BLaER1 (cell line): ENCODE results near the gene WFDC1.
A peak's percentile ranks its signal among the peaks of the same experiment; 100 is the strongest.

Source experiments
- H3K27ac ChIP-seq: shearing (Covaris generic); formaldehyde crosslinking; 2 replicates; pipeline ENCODE4 v1.8.1; 2022
- H3K27me3 ChIP-seq: shearing (Covaris generic); formaldehyde crosslinking; 2 replicates; pipeline ENCODE4 v1.8.1; 2022
- H3K36me3 ChIP-seq: shearing (Covaris generic); formaldehyde crosslinking; 2 replicates; pipeline ENCODE4 v1.8.1; 2022
- H3K4me1 ChIP-seq: shearing (Covaris generic); formaldehyde crosslinking; 2 replicates; pipeline ENCODE4 v1.8.1; 2022
- H3K4me2 ChIP-seq: shearing (Covaris generic); formaldehyde crosslinking; 2 replicates; pipeline ENCODE4 v1.8.1; 2022
- H3K4me3 ChIP-seq: shearing (Covaris generic); formaldehyde crosslinking; 2 replicates; pipeline ENCODE4 v1.8.1; 2022
- H3K9ac ChIP-seq: shearing (Covaris generic); formaldehyde crosslinking; 2 replicates; pipeline ENCODE4 v1.8.1; 2022
- H3K9me3 ChIP-seq: shearing (Covaris generic); formaldehyde crosslinking; 2 replicates; pipeline ENCODE4 v1.8.1; 2022
- H4K20me1 ChIP-seq: shearing (Covaris generic); formaldehyde crosslinking; 2 replicates; pipeline ENCODE4 v1.8.1; 2022
- Cebpa-rat ChIP-seq: shearing (Covaris generic); IDR thresholded peaks from 2 replicates; pipeline ENCODE4 v1.8.1; 2022

Gene WFDC1

DNA sequence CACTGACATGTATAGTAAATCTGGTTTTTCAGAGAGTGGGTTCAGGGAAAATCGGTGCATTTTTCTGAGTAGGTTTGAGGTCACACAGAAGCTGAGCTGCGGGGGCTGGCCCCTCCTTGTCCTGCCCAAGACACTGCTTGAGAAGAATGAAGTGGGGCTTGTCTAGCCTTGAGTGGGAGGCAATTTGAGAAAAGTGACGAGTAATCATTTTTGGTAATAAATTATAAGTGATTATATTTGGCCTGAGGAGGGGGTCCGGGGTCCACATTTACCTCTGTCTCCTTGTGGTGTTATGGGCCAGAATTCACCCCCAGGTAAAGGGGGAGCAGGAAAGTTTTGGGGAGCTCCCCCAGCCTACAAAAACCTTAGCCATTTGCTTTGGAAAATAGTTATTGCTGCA lies 28.1 kb downstream of the WFDC1 start:
- H3K27ac ChIP-seq, result no peak overlapping the region
- H3K36me3 ChIP-seq, result no peaks in the 10 kb centered on the region
- H4K20me1 ChIP-seq, result no peaks in the 10 kb centered on the region
- H3K9me3 ChIP-seq, result peaks cover 9% of the 10 kb centered on the region
- no peak overlapping the region for H3K4me2 ChIP-seq
- no peak for TF ChIP-seq Cebpa-rat
- no peaks in the 10 kb centered on the region for H3K27me3 ChIP-seq
- no peaks in the 10 kb centered on the region for H3K4me1 ChIP-seq
- no peak overlapping the region for H3K4me3 ChIP-seq
- no peak overlapping the region for H3K9ac ChIP-seq

DNA sequence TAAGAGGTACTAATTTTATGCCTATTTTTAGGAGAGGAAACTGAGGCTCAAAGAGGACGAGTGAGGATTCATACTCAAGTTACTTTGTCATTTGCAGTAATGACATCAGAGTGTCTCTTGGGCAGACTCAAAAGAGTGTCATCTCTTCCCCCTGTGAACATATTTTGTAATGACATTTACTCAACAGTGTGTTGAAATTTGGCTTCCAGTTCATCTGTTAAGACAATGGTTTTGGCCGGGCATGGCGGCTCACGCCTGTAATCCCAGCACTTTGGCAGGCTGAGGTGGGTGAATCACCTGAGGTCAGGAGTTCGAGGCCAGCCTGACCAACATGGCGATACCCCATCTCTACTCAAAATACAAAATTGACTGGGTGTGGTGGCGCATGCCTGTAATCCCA lies 28.9 kb downstream of the WFDC1 start:
- H3K4me2 ChIP-seq, result no peak overlapping the region
- H3K4me1 ChIP-seq, result no peaks in the 10 kb centered on the region
- H3K9ac ChIP-seq, result no peak overlapping the region
- no peaks in the 10 kb centered on the region for H3K27me3 ChIP-seq
- no peak overlapping the region for H3K27ac ChIP-seq
- TF ChIP-seq Cebpa-rat, result no peak
- H3K9me3 ChIP-seq, result peaks cover under 1% of the 10 kb centered on the region; the same call in 1 of the 2 replicates
- no peak overlapping the region for H3K4me3 ChIP-seq
- H4K20me1 ChIP-seq, result no peaks in the 10 kb centered on the region
- no peaks in the 10 kb centered on the region for H3K36me3 ChIP-seq

DNA sequence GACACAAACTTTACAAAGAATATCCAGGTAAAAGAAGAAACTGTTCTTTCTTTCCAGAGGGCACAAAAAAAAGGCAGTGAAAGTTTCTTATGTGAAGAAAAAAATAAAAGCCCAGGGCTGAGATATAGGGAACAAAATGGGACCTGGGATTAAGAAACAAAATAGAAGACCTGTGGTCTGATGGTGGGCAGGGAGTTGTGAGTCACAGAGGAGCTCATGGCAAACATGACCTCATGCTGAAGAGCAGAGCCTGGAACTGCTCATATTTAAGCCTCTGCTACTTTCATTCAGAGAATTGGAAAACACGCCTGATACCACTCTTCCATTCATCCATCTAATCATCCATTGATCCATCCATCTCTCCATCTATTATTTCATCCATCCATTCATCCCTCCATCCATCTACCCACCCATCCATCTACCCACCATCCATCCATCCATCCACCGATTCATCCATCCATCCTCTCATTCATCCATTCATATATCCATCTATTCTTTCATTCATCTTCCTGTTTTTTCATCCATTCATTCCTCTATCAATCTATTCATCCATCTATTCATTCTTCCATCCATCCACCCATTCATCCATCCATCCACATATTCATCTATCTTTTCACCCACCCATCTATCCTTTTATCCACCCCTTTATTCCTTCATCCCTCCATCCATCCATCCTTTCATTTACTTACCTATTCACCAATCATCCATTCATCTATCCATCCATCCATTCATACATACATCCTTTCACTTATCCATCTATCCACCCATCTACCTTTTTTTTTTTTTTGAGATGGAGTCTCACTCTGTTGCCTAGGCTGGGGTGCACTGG lies 30.0 kb downstream of the WFDC1 start:
- Histone ChIP-seq H3K4me2 (no peak overlapping the region), H3K4me3 (no peak overlapping the region), H3K27ac (no peak overlapping the region), H3K9me3 (no peaks in the 10 kb centered on the region), H3K4me1 (no peaks in the 10 kb centered on the region), H3K36me3 (no peaks in the 10 kb centered on the region), H4K20me1 (no peaks in the 10 kb centered on the region), H3K9ac (no peak overlapping the region), H3K27me3 (no peaks in the 10 kb centered on the region)
- no peak for TF ChIP-seq Cebpa-rat

DNA sequence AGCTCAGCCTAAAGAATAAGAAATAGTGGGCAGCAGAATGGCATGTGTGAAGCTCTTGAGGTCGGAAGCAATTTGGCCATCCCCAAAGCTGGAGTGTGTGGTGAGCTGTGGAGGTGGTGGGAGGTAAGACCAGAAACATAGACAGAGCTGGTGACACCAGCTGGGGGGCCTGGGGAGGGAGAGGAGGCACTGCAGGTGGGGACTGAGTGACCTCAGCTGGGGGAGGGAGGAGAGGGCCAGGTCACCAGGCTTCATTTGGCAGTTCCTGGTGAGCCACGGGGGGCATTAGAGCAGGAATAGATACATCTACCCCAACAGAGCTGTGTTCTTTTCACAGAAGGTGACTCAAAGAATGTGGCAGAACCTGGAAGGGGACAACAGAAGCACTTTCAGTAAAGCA lies 31.9 kb downstream of the WFDC1 start:
- no peaks in the 10 kb centered on the region for H3K9me3 ChIP-seq
- H3K9ac ChIP-seq, result no peak overlapping the region
- no peak overlapping the region for H3K4me3 ChIP-seq
- TF ChIP-seq Cebpa-rat, result no peak
- no peaks in the 10 kb centered on the region for H3K36me3 ChIP-seq
- peaks cover 5% of the 10 kb centered on the region; the same call in 1 of the 2 replicates for H3K4me1 ChIP-seq
- H3K27ac ChIP-seq, result no peak overlapping the region
- no peaks in the 10 kb centered on the region for H4K20me1 ChIP-seq
- no peaks in the 10 kb centered on the region for H3K27me3 ChIP-seq
- H3K4me2 ChIP-seq, result no peak overlapping the region

DNA sequence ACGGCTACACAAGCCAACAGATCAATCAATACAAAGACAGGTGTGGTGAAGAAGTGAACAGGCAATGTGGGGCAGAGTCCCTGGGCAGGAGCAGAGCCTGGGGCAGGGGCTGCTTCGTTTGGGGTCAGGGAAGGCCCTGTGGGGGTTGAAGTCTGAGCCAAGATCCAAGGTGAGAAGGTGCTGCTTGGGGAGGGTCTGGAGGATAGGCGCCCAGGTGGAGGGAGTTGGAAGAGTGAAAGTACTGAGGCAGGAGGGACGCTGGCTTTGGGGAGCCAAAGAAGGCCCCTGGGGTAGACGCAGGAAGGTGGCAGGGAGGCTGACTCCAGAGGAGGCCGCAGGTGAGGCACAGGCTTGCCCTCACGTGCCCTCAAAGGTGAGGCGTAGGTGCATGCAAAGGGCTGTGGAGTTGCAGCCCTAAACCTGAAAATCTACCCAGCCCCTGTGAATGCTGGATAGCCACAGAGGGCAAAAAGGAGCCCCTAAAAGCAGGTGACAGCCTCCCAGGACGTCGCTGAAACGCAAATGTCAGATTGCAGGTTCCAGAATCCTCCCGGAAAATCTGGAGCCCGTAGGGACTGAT lies 33.3 kb downstream of the WFDC1 start:
- H3K36me3 ChIP-seq, result no peaks in the 10 kb centered on the region
- H3K4me1 ChIP-seq, result peaks cover 5% of the 10 kb centered on the region; the same call in 1 of the 2 replicates
- no peak overlapping the region for H3K4me3 ChIP-seq
- no peaks in the 10 kb centered on the region for H4K20me1 ChIP-seq
- no peaks in the 10 kb centered on the region for H3K27me3 ChIP-seq
- no peak for TF ChIP-seq Cebpa-rat
- H3K9ac ChIP-seq, result no peak overlapping the region
- no peak overlapping the region for H3K27ac ChIP-seq
- no peaks in the 10 kb centered on the region for H3K9me3 ChIP-seq
- H3K4me2 ChIP-seq, result no peak overlapping the region

DNA sequence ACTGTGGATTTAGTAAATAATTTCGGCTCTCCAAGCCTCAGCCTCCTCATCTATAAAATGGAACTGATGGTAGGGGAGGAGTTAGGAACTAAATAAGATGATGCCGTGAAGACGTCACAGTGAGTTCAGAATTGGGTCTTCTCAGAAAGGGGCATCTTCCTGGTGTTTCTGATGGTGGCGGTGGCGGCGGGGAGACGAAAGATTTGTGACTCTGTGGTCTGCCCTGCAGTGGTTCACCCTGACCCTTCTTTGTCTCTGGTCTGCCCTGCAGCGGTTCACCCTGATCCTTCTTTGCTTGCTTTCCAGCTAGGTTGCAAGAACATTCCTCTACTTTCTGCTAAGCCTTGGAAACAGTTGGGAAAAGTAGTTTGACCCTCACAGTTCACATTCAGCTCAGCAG lies 34.3 kb downstream of the WFDC1 start:
- H3K9me3 ChIP-seq, result no peaks in the 10 kb centered on the region
- H3K27me3 ChIP-seq, result no peaks in the 10 kb centered on the region
- no peaks in the 10 kb centered on the region for H3K36me3 ChIP-seq
- no peak overlapping the region for H3K4me3 ChIP-seq
- no peak overlapping the region for H3K4me2 ChIP-seq
- peaks cover 5% of the 10 kb centered on the region; the same call in 1 of the 2 replicates for H3K4me1 ChIP-seq
- no peak overlapping the region for H3K9ac ChIP-seq
- H3K27ac ChIP-seq, result no peak overlapping the region
- TF ChIP-seq Cebpa-rat, result no peak
- no peaks in the 10 kb centered on the region for H4K20me1 ChIP-seq

DNA sequence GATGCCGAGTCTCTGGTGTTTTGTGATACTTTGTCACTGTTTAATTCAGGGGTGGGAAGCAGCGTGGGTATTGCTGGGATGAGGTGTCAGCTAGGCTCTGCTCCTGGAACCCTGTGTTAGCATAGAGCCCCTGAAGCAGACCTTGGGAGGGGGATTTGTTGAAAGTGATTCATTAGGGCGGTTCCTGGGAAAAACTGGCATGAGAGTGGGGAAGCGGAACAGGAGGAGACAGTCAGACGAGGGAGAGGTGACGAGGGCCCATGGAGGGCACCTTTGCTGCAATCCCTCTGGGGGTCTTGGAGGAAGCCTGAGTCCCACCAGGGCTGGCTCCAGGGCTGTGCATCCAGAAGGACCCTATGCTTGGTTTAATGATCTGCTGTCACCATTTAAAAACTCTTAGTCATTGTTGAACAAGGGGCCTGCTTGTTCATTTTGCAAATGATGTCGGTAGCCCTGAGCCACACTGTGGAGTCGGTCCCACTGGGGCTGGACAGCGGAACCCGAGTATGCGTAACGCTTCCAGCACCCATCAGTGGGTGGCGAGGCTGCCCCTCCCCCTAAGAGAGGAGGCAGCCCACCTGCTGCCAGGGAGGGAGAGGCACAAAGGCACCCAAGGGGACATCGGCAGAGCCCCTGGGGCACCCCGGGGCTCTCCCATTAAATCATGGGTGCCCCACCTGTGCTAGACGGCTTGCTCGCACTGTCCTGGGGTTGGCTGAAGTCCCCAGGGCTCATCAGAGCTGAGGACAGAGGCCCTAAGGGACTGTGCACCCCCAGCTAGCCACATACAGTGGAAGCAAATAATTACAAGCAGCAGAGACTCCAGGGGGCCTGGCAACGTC lies 35.4 kb downstream of the WFDC1 start:
- H3K4me3 ChIP-seq, result no peak overlapping the region
- peaks cover 5% of the 10 kb centered on the region; the same call in 1 of the 2 replicates for H3K4me1 ChIP-seq
- no peaks in the 10 kb centered on the region for H4K20me1 ChIP-seq
- no peaks in the 10 kb centered on the region for H3K36me3 ChIP-seq
- H3K27ac ChIP-seq, result no peak overlapping the region
- no peaks in the 10 kb centered on the region for H3K27me3 ChIP-seq
- H3K9ac ChIP-seq, result no peak overlapping the region
- H3K4me2 ChIP-seq, result 0 out of 2 replicates have a peak overlapping the region, but pooled peaks have one; percentile 10
- H3K9me3 ChIP-seq, result no peaks in the 10 kb centered on the region
- TF ChIP-seq Cebpa-rat, result no peak

DNA sequence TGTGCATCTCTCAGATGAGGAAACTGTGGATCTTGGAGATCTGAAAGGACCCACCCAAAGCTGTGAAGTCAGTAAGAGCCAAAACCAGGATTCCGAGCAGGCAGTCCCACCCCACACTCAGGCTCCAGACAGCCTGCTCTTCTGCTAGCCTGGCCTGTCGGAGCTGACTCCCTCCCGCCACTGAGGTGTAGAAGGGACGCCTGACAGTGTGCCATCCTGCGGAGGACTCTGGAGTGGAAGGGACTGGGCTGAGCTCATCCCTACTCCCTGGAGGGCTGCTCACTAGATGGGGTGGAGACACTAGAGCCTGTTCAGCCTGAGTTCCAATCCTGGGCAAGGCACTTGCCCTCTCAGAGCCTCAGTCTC lies 36.0 kb downstream of the WFDC1 start:
- no peaks in the 10 kb centered on the region for H3K9me3 ChIP-seq
- H3K4me2 ChIP-seq, result no peak overlapping the region

DNA sequence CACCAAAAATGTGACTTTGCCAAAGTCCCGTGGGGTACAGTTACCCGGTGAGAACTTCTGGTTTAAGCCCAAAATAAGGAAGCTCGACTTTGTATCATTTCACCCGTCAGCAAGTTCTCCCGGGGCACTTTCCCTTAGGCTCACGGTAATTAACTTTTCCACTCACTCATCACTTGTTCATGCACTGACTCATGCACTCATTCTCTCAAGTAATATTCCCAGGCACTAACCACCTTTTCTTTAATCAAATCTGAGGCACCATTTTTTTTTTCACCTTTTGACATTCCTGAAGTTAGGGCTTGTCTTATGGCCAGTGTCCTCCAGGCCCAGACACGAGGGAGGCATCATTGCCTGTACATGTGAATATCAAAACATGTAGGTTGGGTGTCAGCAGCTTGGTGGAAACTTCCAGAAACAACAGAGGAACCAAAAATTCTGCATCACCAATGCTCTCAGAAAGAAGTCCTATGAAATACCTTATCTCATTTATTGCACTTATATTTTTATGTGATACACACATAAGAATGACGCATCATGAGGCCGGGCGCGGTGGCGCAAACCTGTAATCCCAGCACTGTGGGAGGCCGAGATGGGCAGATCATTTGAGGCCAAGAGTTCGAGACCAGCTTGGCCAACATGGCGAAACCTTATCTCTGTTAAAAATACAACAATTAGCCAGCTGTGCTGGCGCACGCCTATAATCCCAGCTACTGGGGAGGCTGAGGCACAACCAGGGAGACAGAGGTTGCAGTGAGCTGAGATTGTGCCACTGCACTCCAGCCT lies 37.5 kb downstream of the WFDC1 start:
- H3K9me3 ChIP-seq, result peaks cover 15% of the 10 kb centered on the region
- H3K4me1 ChIP-seq, result peaks cover 5% of the 10 kb centered on the region; the same call in 1 of the 2 replicates
- H3K27me3 ChIP-seq, result no peaks in the 10 kb centered on the region
- no peak overlapping the region for H3K4me3 ChIP-seq
- no peaks in the 10 kb centered on the region for H4K20me1 ChIP-seq
- no peak overlapping the region for H3K27ac ChIP-seq
- H3K36me3 ChIP-seq, result no peaks in the 10 kb centered on the region
- TF ChIP-seq Cebpa-rat, result no peak
- H3K4me2 ChIP-seq, result no peak overlapping the region
- no peak overlapping the region for H3K9ac ChIP-seq

More for the DNA sequence above, 36.0 kb downstream of the WFDC1 start:
- H4K20me1 ChIP-seq, result no peaks in the 10 kb centered on the region
- no peaks in the 10 kb centered on the region for H3K36me3 ChIP-seq
- H3K27me3 ChIP-seq, result no peaks in the 10 kb centered on the region
- TF ChIP-seq Cebpa-rat, result no peak
- peaks cover 5% of the 10 kb centered on the region; the same call in 1 of the 2 replicates for H3K4me1 ChIP-seq
- H3K4me3 ChIP-seq, result no peak overlapping the region
- H3K9ac ChIP-seq, result no peak overlapping the region
- H3K27ac ChIP-seq, result no peak overlapping the region
